ENCODE data around the gene ZGPAT.
"Not testable (repeated sequence)": the region's sequence is repeated elsewhere in the genome, so short reads cannot be mapped to it uniquely, and the experiment has no call there.

The ZGPAT gene

GRCh38 chr20:63766695-63767426 lies 59.0 kb downstream of the ZGPAT start:
- no peak for DNase-seq

- no peak for DNase-seq
These were observed 59.6 kb downstream of the ZGPAT start for GRCh38 chr20:63767456-63767855.

GRCh38 chr20:63767886-63768285 lies 60.0 kb downstream of the ZGPAT start:
- no peak for DNase-seq

GRCh38 chr20:63768591-63769515 lies 61.0 kb downstream of the ZGPAT start:
- DNase-seq = no peak

GRCh38 chr20:63769891-63770474 lies 62.1 kb downstream of the ZGPAT start:
- DNase-seq = no peak

- DNase-seq = no peak
These were observed 63.3 kb downstream of the ZGPAT start for GRCh38 chr20:63771046-63771707.

- DNase-seq = peak in 1 of 2 donors; percentile 50
These were observed 65.1 kb downstream of the ZGPAT start for GRCh38 chr20:63772781-63773518.

- no peak for DNase-seq
These were observed 65.9 kb downstream of the ZGPAT start for GRCh38 chr20:63773571-63774241.

GRCh38 chr20:63774306-63774705 lies 66.5 kb downstream of the ZGPAT start:
- no peak for DNase-seq

- DNase-seq = no peak
These were observed 67.5 kb downstream of the ZGPAT start for GRCh38 chr20:63775096-63775978.

- not testable (repeated sequence) for DNase-seq
These were observed 69.0 kb downstream of the ZGPAT start for GRCh38 chr20:63776875-63777274.

GRCh38 chr20:63777614-63778013 lies 69.8 kb downstream of the ZGPAT start:
- DNase-seq = no peak

GRCh38 chr20:63778034-63778752 lies 70.4 kb downstream of the ZGPAT start:
- DNase-seq = no peak

- DNase-seq = no peak
These were observed 71.0 kb downstream of the ZGPAT start for GRCh38 chr20:63778857-63779256.

- DNase-seq = no peak
These were observed 73.3 kb downstream of the ZGPAT start for GRCh38 chr20:63781181-63781580.

- DNase-seq = no peak
These were observed 74.2 kb downstream of the ZGPAT start for GRCh38 chr20:63782051-63782471.

- no peak for DNase-seq
These were observed 74.7 kb downstream of the ZGPAT start for GRCh38 chr20:63782521-63782971.

GRCh38 chr20:63783970-63784369 lies 76.1 kb downstream of the ZGPAT start:
- no peak for DNase-seq

GRCh38 chr20:63785691-63786131 lies 77.9 kb downstream of the ZGPAT start:
- no peak for DNase-seq

Data from inflammatory macrophage treated with lipopolysaccharide for 1 hour (primary cell).